H9 (cell line): ENCODE data around the gene DYNC2LI1. TPM values are rescaled to one million over a fixed set of nuclear protein-coding genes. Genes with fewer than 3 reads are reported as not detected.

Experiments
- DNase-seq: peaks from one replicate; pipeline ENCODE4 v3.0.0-alpha.2; 2017
- H2AFZ ChIP-seq: one replicate; pipeline ENCODE4 v1.6.1; 2013; ENCODE audit warnings: mild to moderate bottlenecking, low read length, control low read depth, moderate library complexity
- H2AK5ac ChIP-seq: 2 replicates; pipeline ENCODE4 v1.6.1; 2013; ENCODE audit warnings: low read length, control low read depth, mixed read lengths; ENCODE audit not compliant: insufficient read length
- H2BK120ac ChIP-seq: one replicate; pipeline ENCODE4 v1.6.1; 2013; ENCODE audit warnings: low read depth, mild to moderate bottlenecking, low read length, control low read depth, inconsistent platforms; ENCODE audit not compliant: poor library complexity, severe bottlenecking
- H2BK12ac ChIP-seq: 2 replicates; pipeline ENCODE4 v1.6.1; 2013; ENCODE audit warnings: low read length, control low read depth, mixed read lengths, low read depth; ENCODE audit not compliant: insufficient read length
- H2BK15ac ChIP-seq: 2 replicates; pipeline ENCODE4 v1.6.1; 2013; ENCODE audit warnings: low read depth, low read length, control low read depth
- H2BK20ac ChIP-seq: one replicate; pipeline ENCODE4 v1.6.1; 2013; ENCODE audit warnings: low read depth, mild to moderate bottlenecking, low read length, control low read depth, inconsistent platforms; ENCODE audit not compliant: poor library complexity, severe bottlenecking
- H2BK5ac ChIP-seq: 2 replicates; pipeline ENCODE4 v1.6.1; 2013; ENCODE audit warnings: low read length, control low read depth, mixed read lengths; ENCODE audit not compliant: insufficient read length
- H3K14ac ChIP-seq: 2 replicates; pipeline ENCODE4 v1.6.1; 2013; ENCODE audit warnings: low read length, control low read depth; ENCODE audit not compliant: insufficient read depth
- H3K18ac ChIP-seq: 2 replicates; pipeline ENCODE4 v1.6.1; 2013; ENCODE audit warnings: low read depth, mild to moderate bottlenecking, mixed read lengths, low read length, control low read depth; ENCODE audit not compliant: insufficient read length
- H3K23ac ChIP-seq: 2 replicates; pipeline ENCODE4 v1.6.1; 2013; ENCODE audit warnings: low read length, control low read depth, mixed read lengths, low read depth; ENCODE audit not compliant: insufficient read length
- H3K23me2 ChIP-seq: 2 replicates; pipeline ENCODE4 v1.6.1; 2013; ENCODE audit warnings: low read depth, mild to moderate bottlenecking, mixed read lengths, low read length, control low read depth; ENCODE audit not compliant: insufficient read length, poor library complexity, severe bottlenecking
- H3K27ac ChIP-seq: 2 replicates; pipeline ENCODE4 v1.5.1; 2013; ENCODE audit warnings: low read length, control low read depth, mixed read lengths, low read depth; ENCODE audit not compliant: insufficient read length
- H3K27me3 ChIP-seq: 2 replicates; pipeline ENCODE4 v1.6.1; 2013; ENCODE audit warnings: low read length, control low read depth, inconsistent platforms; ENCODE audit not compliant: insufficient read depth
- H3K4ac ChIP-seq: 2 replicates; pipeline ENCODE4 v1.6.1; 2013; ENCODE audit warnings: low read depth, mild to moderate bottlenecking, control low read depth, inconsistent platforms, low read length, moderate library complexity
- H3K4me1 ChIP-seq: 2 replicates; pipeline ENCODE4 v1.6.1; 2013; ENCODE audit warnings: low read length, control low read depth, inconsistent platforms; ENCODE audit not compliant: insufficient read depth
- H3K4me2 ChIP-seq: 2 replicates; pipeline ENCODE4 v1.6.1; 2013; ENCODE audit warnings: low read length, control low read depth, mixed read lengths; ENCODE audit not compliant: insufficient read length, insufficient read depth
- H3K56ac ChIP-seq: 2 replicates; pipeline ENCODE4 v1.6.1; 2013; ENCODE audit warnings: low read depth, mild to moderate bottlenecking, mixed read lengths, low read length, control low read depth; ENCODE audit not compliant: insufficient read length
- H3K79me1 ChIP-seq: 2 replicates; pipeline ENCODE4 v1.6.1; 2013; ENCODE audit warnings: low read depth, mild to moderate bottlenecking, moderate library complexity, low read length, control low read depth, inconsistent platforms; ENCODE audit not compliant: insufficient read depth, poor library complexity, severe bottlenecking
- H3K79me2 ChIP-seq: 2 replicates; pipeline ENCODE4 v1.6.1; 2013; ENCODE audit warnings: low read length, control low read depth, inconsistent platforms; ENCODE audit not compliant: insufficient read depth
- H3K9ac ChIP-seq: 2 replicates; pipeline ENCODE4 v1.6.1; 2013; ENCODE audit warnings: low read length, control low read depth, mixed read lengths; ENCODE audit not compliant: insufficient read length; ENCODE audit errors: extremely low read depth
- H3K9me3 ChIP-seq: one replicate; pipeline ENCODE4 v1.6.1; 2013; ENCODE audit warnings: low read depth, low read length, inconsistent platforms; ENCODE audit not compliant: control insufficient read depth
- H3T11ph ChIP-seq: one replicate; pipeline ENCODE4 v1.6.1; 2013; ENCODE audit warnings: mild to moderate bottlenecking, low read length, control low read depth, inconsistent platforms
- H4K20me1 ChIP-seq: one replicate; pipeline ENCODE4 v1.6.1; 2013; ENCODE audit not compliant: control insufficient read depth, insufficient read length, insufficient read depth
- H4K5ac ChIP-seq: 2 replicates; pipeline ENCODE4 v1.6.1; 2013; ENCODE audit warnings: low read depth, mild to moderate bottlenecking, mixed read lengths, low read length, control low read depth; ENCODE audit not compliant: insufficient read length
- H4K8ac ChIP-seq: replicated peaks from 2 replicates; pipeline ENCODE4 v1.6.1; 2013; ENCODE audit warnings: low read length, control low read depth, mixed read lengths, low read depth; ENCODE audit not compliant: insufficient read length
- H4K91ac ChIP-seq: 2 replicates; pipeline ENCODE4 v1.6.1; 2013; ENCODE audit warnings: low read depth, mild to moderate bottlenecking, moderate library complexity, mixed read lengths, low read length, control low read depth; ENCODE audit not compliant: insufficient read length
- H3K27ac Mint-ChIP-seq, 3 experiments: 2 replicates in 2 of 3; 3 replicates in 1 of 3; pipeline ENCODE4 v1.8.0; 2020 to 2021; ENCODE audit warnings: mixed read lengths in 3 of 3, mild to moderate bottlenecking in 1 of 3, moderate library complexity in 1 of 3
- H3K27me3 Mint-ChIP-seq: 2 replicates; pipeline ENCODE4 v1.8.0; 2021; ENCODE audit warnings: low read depth, mild to moderate bottlenecking, moderate library complexity, mixed read lengths
- H3K36me3 Mint-ChIP-seq, 3 experiments: 2 replicates in 2 of 3; 3 replicates in 1 of 3; pipeline ENCODE4 v1.8.0; 2020 to 2021; ENCODE audit warnings: low read depth in 3 of 3, mixed read lengths in 3 of 3; ENCODE audit not compliant: insufficient read depth in 1 of 3
- H3K4me1 Mint-ChIP-seq, 2 experiments: 2 replicates each; pipeline ENCODE4 v1.8.0; 2020; ENCODE audit warnings: mixed read lengths in 2 of 2
- H3K4me3 Mint-ChIP-seq, 2 experiments: 2 replicates in 1 of 2; 3 replicates in 1 of 2; pipeline ENCODE4 v1.8.0; 2020 to 2021; ENCODE audit warnings: mild to moderate bottlenecking in 2 of 2, mixed read lengths in 2 of 2, moderate library complexity in 1 of 2
- H3K9me3 Mint-ChIP-seq, 2 experiments: 2 replicates in 1 of 2; 3 replicates in 1 of 2; pipeline ENCODE4 v1.8.0; 2020; ENCODE audit warnings: mild to moderate bottlenecking in 2 of 2, mixed read lengths in 2 of 2, moderate library complexity in 1 of 2
- WGBS: extraction: QIAGEN DNeasy Blood & Tissue Kit; methylation state at CpG from one replicate; pipeline ENCODE4 v1.1.7; 2013; ENCODE audit warnings: missing lambda C conversion rate, low lambda C conversion rate, mixed read lengths; ENCODE audit not compliant: insufficient read length; ENCODE audit errors: extremely low coverage; 5-methylcytosine and 5-hydroxymethylcytosine counted together
- total RNA-seq: library from RNA; stranded (reverse); gene quantifications from 2 replicates; pipeline ENCODE4 v1.2.1, GENCODE V29; 2021
- TF ChIP-seq, protein P1 (sequence below): fragments of 200-600 bp; sonication (generic); conservative IDR thresholded peaks from 3 replicates; pipeline ENCODE4 v1.8.0; 2021; ENCODE audit warnings: antibody characterized with exemption, mild to moderate bottlenecking

Gene DYNC2LI1
- total RNA-seq, 1 experiment from 2014 or later, result 8.5 TPM

DNA sequence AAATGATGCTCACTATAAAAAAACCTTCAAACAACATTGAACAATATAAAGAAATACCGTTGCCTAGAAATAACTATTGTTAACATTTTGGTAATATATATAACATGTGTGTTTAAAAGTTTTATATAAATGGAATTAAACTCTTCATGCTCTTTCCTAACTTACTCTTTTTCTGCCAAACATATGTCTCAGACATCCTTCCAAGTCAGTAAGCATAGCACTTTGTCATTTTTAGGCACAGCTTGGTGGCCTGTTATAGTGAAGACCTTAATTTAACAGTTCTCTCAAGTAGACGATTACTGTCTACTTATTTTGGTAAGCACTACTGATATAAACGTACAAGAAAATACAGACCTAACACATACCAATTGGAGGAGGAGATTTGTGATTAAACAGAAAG, 40.9 kb downstream of the DYNC2LI1 start:
- H3K79me2 ChIP-seq, result no peaks in the 10 kb centered on the region
- H3K27me3 Mint-ChIP-seq, result no peaks in the 10 kb centered on the region
- no peak overlapping the region for H3K18ac ChIP-seq
- no peaks in the 10 kb centered on the region for H3K4me1 ChIP-seq
- TF ChIP-seq, protein P1, sequence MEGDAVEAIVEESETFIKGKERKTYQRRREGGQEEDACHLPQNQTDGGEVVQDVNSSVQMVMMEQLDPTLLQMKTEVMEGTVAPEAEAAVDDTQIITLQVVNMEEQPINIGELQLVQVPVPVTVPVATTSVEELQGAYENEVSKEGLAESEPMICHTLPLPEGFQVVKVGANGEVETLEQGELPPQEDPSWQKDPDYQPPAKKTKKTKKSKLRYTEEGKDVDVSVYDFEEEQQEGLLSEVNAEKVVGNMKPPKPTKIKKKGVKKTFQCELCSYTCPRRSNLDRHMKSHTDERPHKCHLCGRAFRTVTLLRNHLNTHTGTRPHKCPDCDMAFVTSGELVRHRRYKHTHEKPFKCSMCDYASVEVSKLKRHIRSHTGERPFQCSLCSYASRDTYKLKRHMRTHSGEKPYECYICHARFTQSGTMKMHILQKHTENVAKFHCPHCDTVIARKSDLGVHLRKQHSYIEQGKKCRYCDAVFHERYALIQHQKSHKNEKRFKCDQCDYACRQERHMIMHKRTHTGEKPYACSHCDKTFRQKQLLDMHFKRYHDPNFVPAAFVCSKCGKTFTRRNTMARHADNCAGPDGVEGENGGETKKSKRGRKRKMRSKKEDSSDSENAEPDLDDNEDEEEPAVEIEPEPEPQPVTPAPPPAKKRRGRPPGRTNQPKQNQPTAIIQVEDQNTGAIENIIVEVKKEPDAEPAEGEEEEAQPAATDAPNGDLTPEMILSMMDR, result no peak
- no peak overlapping the region for H3K4me3 Mint-ChIP-seq
- no peak overlapping the region for H3K27ac Mint-ChIP-seq
- H3K27ac ChIP-seq, result no peak overlapping the region
- no peak overlapping the region for H3K9ac ChIP-seq
- H3T11ph ChIP-seq, result no peak overlapping the region
- H4K8ac ChIP-seq, result no peak overlapping the region
- no peak overlapping the region for H3K23ac ChIP-seq
- H3K36me3 Mint-ChIP-seq, result no peaks in the 10 kb centered on the region; a peak in 1 of 7 replicates
- no peak overlapping the region for H3K14ac ChIP-seq
- H2AK5ac ChIP-seq, result no peak overlapping the region
- H2BK5ac ChIP-seq, result no peak overlapping the region
- no peak overlapping the region for H3K4me2 ChIP-seq
- no peak overlapping the region for H2BK15ac ChIP-seq
- H3K23me2 ChIP-seq, result no peaks in the 10 kb centered on the region
- no peak overlapping the region for H2BK12ac ChIP-seq
- H4K5ac ChIP-seq, result no peak overlapping the region
- no peak overlapping the region for H4K91ac ChIP-seq
- no peak overlapping the region for H3K4ac ChIP-seq
- no peak overlapping the region for H3K56ac ChIP-seq
- no peaks in the 10 kb centered on the region for H3K9me3 Mint-ChIP-seq
- no CpG with 5 or more reads among the region's 3 CpGs for WGBS
- no peaks in the 10 kb centered on the region for H3K9me3 ChIP-seq
- H3K79me1 ChIP-seq, result no peaks in the 10 kb centered on the region
- no peaks in the 10 kb centered on the region for H3K27me3 ChIP-seq
- no peaks in the 10 kb centered on the region for H4K20me1 ChIP-seq
- DNase-seq, result no peak
- H2BK20ac ChIP-seq, result no peak overlapping the region
- no peak overlapping the region for H2AFZ ChIP-seq
- no peaks in the 10 kb centered on the region for H3K4me1 Mint-ChIP-seq
- H2BK120ac ChIP-seq, result no peak overlapping the region
